GM18508 (cell line): ENCODE results near the gene KREMEN2.

Source experiments
- ATAC-seq: cut with Tn5 transposase; IDR thresholded peaks from one replicate; pipeline ENCODE4 v1.9.1; 2021; ENCODE audit warnings: moderate number of reproducible peaks; ENCODE audit not compliant: insufficient read depth, unreplicated experiment

The KREMEN2 gene

DNA sequence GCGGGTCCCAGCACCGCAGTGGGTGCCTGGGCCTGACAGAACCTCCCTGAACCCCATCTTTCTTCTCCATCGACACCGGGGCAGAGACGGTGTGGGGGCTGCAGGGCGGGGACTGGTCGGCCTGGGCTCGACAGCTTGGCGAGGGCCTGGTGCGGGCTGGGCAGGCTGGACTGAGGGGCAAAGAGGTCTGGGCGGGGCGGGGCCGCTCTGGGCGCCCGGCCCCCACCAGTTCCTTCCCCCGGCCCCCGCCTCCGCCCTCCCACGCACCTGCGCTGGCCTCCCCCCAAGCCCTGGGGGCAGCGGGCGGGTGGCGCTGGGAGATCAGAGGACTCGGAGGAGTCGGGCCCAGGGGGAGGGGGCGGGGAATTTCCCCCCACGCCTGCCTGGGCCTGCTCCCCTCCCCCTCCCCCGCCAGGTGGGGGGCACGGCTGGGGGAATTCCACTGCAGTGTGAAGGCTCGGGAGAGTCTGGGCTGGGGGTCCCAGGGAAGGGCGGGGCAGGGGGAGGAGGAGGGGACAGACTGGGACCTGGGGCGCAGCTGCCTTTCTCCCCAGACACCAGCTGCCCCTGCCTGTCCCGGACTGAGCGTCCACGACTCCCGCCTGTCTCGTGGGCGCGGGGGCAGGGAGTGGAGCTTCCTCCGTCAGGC is 877 bp upstream of the KREMEN2 start:
- ATAC-seq: no peak

GRCh38 chr16:2964475-2965336 is 631 bp downstream of the KREMEN2 start:
- no peak for ATAC-seq

- ATAC-seq: no peak
Measured at GRCh38 chr16:2966043-2966807, 2.1 kb downstream of the KREMEN2 start.

GRCh38 chr16:2966808-2967191 is 2.7 kb downstream of the KREMEN2 start:
- ATAC-seq: no peak

- ATAC-seq: no peak
Measured at GRCh38 chr16:2967211-2967631, 3.1 kb downstream of the KREMEN2 start.

GRCh38 chr16:2967721-2968161 is 3.7 kb downstream of the KREMEN2 start:
- no peak for ATAC-seq

- ATAC-seq: no peak
Measured at GRCh38 chr16:2968368-2968737, 4.3 kb downstream of the KREMEN2 start.

- ATAC-seq: peak; percentile 35
Measured at GRCh38 chr16:2968738-2969544, 4.9 kb downstream of the KREMEN2 start, which contains the start of gene PAQR4. PAQR4 (plus strand) TSS chr16:2969348; CDS start chr16:2969675, 327 bp downstream.

GRCh38 chr16:2969545-2970521 is 5.8 kb downstream of the KREMEN2 start:
- no peak for ATAC-seq

DNA sequence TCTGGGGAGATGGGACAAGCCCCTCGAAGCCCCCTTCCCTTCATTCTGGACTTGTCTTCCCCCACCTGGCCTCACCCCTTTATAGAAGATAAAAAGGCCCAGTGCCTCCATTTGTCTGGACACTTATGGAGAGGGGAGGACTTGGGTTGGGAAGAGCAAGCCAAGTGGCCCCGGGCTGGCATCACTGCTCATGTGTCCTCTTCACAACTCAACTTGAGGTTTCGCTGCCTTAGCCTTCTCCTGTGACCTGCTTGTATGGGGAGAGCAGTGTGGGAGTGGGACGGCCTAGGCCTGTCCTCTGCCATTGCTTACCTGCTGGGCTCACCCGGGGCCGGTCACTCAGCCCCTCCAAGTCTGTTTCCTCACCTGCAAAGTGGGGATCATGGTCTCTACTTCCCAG is 6.5 kb downstream of the KREMEN2 start:
- ATAC-seq: no peak

DNA sequence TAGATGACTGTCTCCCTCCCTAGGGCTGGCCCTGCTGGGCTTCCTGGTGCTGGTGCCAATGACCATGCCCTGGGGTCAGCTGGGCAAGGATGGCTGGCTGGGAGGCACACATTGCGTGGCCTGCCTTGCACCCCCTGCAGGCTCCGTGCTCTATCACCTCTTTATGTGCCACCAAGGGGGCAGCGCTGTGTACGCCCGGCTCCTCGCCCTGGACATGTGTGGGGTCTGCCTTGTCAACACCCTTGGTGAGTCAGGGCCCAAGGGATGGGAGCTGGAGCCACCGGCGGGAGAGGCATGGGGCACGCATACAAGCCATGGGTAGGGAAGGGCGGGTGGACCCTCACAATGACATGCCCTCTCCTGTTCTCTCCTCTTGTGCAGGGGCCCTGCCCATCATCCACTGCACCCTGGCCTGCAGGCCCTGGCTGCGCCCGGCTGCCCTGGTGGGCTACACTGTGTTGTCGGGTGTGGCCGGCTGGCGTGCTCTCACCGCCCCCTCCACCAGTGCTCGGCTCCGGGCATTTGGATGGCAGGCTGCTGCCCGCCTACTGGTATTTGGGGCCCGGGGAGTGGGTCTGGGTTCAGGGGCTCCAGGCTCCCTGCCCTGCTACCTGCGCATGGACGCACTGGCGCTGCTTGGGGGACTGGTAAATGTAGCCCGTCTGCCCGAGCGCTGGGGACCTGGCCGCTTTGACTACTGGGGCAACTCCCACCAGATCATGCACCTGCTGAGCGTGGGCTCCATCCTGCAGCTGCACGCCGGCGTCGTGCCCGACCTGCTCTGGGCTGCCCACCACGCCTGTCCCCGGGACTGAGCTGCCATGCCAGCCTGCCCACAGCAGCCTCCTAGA is 7.3 kb downstream of the KREMEN2 start:
- ATAC-seq: no peak

- no peak for ATAC-seq
Measured at GRCh38 chr16:2971985-2972784, 8.1 kb downstream of the KREMEN2 start.

DNA sequence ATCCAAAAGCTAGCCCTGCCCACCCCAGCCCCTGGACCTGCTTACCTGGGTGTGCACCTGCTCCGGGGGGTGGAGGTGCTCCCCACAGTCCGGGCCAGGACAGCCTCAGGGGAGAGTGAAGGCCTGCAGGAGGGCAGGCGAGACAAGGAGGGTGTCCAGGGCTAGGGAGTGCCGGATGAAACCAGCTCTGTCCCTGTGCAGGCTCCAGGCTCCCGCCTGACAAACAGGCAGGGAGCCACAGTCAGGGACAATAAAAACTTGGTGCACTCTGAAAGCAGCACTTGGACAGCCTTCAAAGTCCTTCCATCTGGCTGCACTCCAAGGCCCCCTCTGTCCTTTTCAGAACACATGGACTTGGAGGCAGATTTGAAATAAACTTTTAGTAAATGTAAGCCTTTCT is 9.0 kb downstream of the KREMEN2 start:
- ATAC-seq: no peak

GRCh38 chr16:2973605-2974318 is 9.7 kb downstream of the KREMEN2 start:
- no peak for ATAC-seq

DNA sequence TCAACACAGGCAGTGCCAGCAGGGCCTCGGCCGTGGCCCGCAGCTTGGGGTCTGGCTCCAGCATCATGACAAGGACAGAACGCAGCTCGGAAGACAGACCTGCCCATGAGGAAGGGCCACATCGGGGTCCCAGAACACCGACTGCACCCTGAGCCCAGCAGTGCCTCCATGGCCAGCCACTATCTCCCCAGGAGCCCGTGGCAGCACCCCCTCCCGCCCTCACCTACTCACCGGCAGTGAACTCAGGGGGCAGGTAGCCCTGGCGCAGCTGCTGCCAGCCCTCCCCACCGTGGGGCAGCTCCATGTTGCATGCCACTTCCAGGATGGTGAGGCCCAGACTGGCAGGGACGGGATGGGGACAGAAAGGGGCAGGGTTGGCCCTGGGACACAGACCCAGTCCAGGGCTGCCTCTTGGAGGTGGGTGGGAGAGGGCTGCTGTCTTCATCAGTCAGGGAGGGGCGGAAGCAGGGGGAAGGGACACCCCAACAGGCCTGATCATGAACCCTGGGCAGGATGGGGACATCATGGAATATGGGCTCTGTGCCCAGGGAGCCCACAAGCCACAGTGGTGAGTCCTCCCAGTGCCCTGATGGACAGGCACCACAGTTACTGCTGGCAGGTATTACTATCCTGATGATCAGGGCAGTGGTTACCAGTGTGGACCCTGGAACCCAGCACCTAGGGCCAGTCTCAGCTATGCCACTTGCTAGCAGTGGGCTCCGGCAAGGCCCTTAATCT is 10.4 kb downstream of the KREMEN2 start:
- ATAC-seq: no peak
